HFF-Myc (cell line): Measurements from ENCODE around the gene CUX1.
A peak's percentile ranks its signal among the peaks of the same experiment; 100 is the strongest.
"Not testable (repeated sequence)": the region's sequence is repeated elsewhere in the genome, so short reads cannot be mapped to it uniquely, and the experiment has no call there.

Source experiments
- DNase-seq: peaks from one replicate; pipeline ENCODE4 v3.0.0-alpha.2; 2011; ENCODE audit warnings: low read depth; ENCODE audit errors: extremely low read depth
- H3K4me3 ChIP-seq: replicated peaks from 2 replicates; pipeline ENCODE4 v1.5.1; 2011; ENCODE audit warnings: low read depth, mild to moderate bottlenecking, control low read depth, low read length
- TF ChIP-seq, protein P1 (sequence below): IDR thresholded peaks from 2 replicates; pipeline ENCODE4 v1.5.1; 2012; ENCODE audit warnings: mild to moderate bottlenecking, low read depth, low read length, control low read depth; ENCODE audit errors: missing control alignments

CUX1 gene

DNA sequence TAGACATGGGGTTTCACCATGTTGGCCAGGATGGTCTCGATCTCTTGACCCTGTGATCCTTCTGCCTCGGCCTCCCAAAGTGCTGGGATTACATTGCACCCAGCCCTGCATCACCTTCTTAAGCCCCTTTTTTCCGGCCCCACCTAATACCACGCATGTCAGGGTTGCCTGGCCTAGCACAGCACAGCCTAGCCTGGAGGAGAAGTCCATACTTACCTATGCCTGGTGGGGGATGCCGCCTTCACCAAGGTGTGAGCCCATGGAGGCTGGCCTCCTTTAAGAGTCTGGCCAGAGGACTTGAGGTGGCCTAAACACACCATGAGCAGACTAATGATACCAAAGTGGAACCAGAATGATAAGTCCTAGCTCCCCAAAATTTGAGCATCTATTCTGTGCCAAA lies 22.0 kb upstream of the CUX1 start:
- H3K4me3 ChIP-seq, result no peak overlapping the region
- no peak for DNase-seq
- TF ChIP-seq, protein P1, sequence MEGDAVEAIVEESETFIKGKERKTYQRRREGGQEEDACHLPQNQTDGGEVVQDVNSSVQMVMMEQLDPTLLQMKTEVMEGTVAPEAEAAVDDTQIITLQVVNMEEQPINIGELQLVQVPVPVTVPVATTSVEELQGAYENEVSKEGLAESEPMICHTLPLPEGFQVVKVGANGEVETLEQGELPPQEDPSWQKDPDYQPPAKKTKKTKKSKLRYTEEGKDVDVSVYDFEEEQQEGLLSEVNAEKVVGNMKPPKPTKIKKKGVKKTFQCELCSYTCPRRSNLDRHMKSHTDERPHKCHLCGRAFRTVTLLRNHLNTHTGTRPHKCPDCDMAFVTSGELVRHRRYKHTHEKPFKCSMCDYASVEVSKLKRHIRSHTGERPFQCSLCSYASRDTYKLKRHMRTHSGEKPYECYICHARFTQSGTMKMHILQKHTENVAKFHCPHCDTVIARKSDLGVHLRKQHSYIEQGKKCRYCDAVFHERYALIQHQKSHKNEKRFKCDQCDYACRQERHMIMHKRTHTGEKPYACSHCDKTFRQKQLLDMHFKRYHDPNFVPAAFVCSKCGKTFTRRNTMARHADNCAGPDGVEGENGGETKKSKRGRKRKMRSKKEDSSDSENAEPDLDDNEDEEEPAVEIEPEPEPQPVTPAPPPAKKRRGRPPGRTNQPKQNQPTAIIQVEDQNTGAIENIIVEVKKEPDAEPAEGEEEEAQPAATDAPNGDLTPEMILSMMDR, result no peak

DNA sequence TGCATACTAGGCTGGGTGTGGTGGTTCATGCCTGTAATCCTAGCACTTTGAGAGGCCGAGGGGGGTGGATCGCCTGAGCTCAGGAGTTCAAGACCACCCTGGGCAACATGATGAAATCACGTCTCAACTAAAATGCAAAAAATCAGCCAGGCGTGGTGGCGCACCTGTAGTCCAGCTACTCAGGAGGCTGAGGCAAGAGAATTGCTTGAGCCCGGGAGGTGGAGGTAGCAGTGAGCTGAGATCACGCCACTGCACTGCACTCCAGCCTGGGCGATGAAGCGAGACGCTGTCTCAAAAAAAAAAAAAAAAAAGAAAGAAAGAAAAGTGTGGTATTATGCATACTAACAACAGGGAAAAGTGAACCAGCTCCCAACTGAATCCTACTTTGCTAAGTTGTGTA lies 19.3 kb upstream of the CUX1 start:
- DNase-seq, H3K4me3 ChIP-seq: not testable (repeated sequence)

DNA sequence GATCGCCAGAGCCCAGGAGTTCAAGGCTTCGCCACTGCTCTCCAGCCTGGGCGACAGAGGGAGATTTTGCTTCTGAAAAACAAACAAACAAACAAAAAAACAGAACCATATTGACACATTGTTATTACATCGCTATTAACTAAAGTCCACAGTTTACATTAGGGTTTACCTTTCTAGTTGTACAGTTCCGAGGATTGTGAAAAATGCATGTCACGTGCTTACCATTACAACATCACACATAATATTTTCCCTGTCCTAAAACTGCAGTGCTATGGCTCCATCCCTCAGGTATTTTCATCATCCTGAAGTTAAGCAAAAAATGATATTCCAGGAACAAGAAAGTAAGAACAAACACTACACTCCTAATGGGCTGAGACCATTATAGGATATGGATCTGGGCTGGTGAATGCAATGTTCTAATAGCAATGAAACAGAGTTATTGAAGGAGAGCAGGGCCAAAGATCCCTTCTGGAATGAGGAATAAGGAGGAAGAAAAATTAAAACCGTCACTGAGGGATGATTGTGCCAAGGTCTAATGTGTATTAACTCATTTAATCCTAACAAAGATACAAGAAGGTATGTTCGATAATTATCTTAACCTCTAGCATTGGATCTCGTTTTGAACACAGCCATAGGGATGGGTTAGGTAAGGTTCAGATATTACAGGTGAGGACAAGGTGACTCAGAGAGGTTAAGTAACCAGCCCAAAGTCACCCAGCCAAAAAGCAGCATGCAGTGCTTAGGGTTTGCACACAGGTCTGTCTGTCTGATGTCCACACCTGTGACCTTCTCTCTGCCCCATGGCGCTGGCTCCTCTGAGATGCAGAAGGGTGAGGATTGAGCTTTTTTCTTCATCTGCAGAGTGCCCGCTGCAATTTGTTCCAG lies 14.0 kb upstream of the CUX1 start:
- H3K4me3 ChIP-seq, result no peak overlapping the region
- DNase-seq, result no peak
- TF ChIP-seq, protein P1, result no peak

DNA sequence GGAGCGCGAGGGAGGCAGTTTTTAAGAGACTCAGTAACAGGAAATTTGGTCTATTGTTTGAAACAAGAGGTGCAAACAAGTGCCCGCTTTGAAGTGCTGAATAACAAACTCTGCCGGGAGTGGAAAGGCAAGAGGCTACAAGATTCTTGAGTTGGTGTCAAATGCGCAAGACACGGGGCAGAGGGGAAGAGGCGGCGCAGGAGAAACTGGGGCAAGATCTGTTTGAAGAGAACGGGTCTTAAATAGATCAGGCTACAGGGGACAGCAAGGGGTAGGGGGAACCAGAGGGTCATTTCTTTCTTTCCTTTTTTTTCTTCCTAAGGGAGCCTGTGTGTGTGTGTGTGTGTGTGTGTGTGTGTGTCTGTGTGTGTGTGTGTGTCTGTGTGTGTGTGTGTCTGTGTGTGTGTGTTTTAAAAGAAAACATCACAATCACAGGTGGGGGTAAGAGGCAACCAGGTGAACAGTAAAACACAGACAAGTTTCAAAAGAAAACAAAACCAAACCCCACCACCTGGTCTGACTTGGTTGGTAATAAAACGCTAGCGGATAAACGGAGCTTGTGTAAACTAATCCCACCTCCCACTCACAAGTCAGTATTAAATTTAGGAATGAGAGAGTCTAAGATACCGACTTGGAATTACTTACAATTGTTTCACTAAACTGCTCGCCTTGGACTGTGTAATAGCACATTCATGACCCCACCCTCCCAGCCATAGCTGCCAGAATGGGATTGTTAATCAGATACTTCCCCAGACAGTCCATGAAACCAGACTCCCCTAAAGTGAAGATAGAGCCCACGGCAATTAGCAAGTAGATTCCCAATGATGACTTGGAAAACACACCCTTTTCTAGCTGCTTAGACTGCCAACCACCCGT lies 13.1 kb upstream of the CUX1 start:
- TF ChIP-seq, protein P1, result no peak
- DNase-seq, result no peak
- H3K4me3 ChIP-seq, result no peak overlapping the region

DNA sequence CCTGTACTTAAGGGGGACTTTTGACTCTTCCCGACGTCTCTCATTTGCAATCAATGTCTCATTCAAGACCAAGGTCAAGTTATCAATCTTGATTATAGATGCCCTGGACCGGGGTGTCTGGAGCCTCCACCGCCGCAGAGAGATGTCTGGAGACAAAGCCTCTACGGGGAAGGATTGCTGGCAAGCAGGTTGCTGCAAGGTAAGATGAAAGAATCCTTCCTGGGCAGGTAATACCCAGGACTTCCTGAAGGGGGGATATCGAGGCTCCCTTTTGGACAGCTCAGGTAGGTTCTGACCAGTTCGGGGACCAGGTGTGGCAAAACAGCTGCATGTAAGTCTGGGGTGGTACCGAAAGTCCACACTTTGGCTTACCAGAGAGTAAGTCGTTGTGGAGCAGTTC lies 12.5 kb upstream of the CUX1 start:
- no peak for DNase-seq
- no peak overlapping the region for H3K4me3 ChIP-seq
- TF ChIP-seq, protein P1, result peak; percentile 29

DNA sequence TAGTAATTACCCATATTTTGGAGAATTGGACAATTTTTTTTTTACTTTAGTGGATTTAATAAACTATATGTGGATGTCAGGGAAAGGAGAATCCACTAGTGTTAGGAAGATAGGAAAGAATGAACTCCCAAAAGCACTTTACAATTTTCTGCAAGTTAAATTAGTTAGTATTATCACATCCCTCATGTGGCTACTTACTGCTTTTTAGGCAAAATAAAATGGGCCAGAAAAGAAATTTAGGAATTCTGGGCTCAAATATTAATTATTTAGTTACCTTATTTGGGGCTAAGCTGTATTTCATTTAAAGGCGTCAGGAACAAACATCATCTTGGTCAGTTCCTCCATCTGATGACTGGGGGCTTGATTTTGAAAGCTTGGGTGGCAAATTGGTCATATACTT lies 4.8 kb upstream of the CUX1 start:
- no peak overlapping the region for H3K4me3 ChIP-seq
- TF ChIP-seq, protein P1, result no peak

DNA sequence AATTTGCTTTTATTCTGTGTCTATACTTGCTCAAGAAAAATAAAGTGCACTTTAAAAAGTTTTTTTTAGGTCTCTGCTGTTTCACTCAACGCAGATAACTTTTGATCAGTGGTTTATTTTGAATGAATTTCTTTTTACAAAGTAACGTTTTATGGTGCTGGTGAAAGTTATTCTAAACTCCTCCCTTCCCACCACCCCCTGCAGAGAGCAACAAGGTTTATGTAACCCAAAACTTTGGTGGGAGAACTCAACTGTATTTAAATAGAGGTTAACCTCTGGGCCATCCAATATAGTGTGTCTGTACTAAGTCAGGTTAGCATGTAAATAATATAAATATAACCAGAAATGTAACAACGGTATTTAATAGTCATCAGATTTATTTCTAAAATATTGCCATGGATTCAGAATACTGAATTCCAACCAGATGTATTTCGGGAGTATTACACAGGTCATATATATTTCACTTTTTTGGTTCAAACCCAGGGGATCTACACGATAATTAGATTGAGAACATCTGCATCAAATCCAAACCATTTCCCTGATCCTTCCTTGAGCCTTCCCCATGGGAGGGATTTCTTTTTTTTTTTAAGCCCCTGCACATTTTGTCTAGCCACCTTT lies 3.9 kb upstream of the CUX1 start:
- DNase-seq, result no peak
- peak overlapping the region; percentile 63 for H3K4me3 ChIP-seq
- TF ChIP-seq, protein P1, result no peak

More for the DNA sequence above, 4.8 kb upstream of the CUX1 start:
- DNase-seq, result no peak
